ENCODE measurements around the gene FBXL20.

Gene FBXL20

DNA sequence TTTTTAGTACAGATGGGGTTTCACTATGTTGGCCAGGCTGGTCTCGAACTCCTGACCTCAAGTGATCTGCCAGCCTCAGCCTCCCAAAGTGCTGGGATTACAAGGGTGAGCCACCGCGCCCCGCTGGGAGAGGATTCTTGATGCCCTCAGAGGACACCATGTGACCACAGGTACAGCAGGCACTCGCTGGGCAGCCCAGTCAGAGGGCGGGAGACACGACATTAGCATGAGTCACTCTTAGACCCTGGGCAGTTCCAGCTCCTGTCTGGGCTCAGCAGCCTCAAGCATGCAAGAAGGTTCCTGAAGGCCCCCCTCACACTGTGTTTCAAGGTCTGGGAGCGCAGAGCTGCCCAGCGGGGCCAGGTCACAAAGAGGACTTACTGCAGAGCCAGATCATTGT is 187.6 kb downstream of the FBXL20 start:
- TF ChIP-seq FOXP2 (optimal IDR thresholded peaks at IDR 0.05; ENCODE audit: borderline replicate concordance, extremely low read depth, extremely low read length, insufficient read depth) (no peak), SIN3A (IDR thresholded peaks at IDR 0.05; ENCODE audit: borderline replicate concordance, insufficient read depth, low read length) (no peak), POLR2AphosphoS5 (IDR thresholded peaks at IDR 0.05; ENCODE audit: low read depth, low read length) (no peak), TAF1 (IDR thresholded peaks at IDR 0.05; ENCODE audit: borderline replicate concordance, insufficient read depth, low read length) (no peak)
- TF ChIP-seq, protein P1, sequence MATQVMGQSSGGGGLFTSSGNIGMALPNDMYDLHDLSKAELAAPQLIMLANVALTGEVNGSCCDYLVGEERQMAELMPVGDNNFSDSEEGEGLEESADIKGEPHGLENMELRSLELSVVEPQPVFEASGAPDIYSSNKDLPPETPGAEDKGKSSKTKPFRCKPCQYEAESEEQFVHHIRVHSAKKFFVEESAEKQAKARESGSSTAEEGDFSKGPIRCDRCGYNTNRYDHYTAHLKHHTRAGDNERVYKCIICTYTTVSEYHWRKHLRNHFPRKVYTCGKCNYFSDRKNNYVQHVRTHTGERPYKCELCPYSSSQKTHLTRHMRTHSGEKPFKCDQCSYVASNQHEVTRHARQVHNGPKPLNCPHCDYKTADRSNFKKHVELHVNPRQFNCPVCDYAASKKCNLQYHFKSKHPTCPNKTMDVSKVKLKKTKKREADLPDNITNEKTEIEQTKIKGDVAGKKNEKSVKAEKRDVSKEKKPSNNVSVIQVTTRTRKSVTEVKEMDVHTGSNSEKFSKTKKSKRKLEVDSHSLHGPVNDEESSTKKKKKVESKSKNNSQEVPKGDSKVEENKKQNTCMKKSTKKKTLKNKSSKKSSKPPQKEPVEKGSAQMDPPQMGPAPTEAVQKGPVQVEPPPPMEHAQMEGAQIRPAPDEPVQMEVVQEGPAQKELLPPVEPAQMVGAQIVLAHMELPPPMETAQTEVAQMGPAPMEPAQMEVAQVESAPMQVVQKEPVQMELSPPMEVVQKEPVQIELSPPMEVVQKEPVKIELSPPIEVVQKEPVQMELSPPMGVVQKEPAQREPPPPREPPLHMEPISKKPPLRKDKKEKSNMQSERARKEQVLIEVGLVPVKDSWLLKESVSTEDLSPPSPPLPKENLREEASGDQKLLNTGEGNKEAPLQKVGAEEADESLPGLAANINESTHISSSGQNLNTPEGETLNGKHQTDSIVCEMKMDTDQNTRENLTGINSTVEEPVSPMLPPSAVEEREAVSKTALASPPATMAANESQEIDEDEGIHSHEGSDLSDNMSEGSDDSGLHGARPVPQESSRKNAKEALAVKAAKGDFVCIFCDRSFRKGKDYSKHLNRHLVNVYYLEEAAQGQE (IDR thresholded peaks at IDR 0.05; ENCODE audit: insufficient read depth in 1 of 2, low read depth in 2 of 2, low read length in 2 of 2): no peak

DNA sequence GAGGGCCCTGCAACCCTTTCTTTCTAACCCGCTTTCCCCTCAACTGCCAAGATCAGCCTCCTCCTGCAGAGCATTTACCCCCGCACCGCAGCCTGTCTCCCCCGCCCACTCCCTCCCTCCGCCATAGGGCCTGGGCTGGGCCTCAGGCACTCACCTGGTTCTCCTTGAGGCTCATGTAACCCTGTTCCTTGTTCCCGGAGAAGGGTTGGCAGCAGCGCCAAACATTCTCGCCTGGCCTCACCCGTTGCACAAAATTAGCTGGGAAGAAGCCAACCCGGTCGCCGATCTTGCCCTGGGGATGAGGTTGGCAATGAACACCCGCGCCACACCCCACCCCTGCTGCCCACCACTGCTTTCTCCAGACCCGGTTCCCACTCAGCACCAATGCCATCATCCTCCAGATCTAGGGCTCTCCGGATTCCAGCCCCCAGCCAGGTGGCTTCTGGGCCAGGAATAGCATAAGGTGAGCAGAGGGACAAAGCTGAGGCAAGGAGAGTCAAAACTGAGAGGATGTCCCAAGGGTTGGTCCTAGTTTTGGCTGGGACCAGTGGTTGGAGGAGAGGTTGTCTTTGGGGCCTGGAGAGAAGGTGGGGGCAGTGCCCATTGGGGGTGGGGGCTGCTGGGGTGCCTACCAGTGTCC is 188.5 kb downstream of the FBXL20 start:
- TF ChIP-seq SIN3A (IDR thresholded peaks at IDR 0.05; ENCODE audit: borderline replicate concordance, insufficient read depth, low read length) (no peak), TAF1 (IDR thresholded peaks at IDR 0.05; ENCODE audit: borderline replicate concordance, insufficient read depth, low read length) (no peak), POLR2AphosphoS5 (IDR thresholded peaks at IDR 0.05; ENCODE audit: low read depth, low read length) (no peak), FOXP2 (optimal IDR thresholded peaks at IDR 0.05; ENCODE audit: borderline replicate concordance, extremely low read depth, extremely low read length, insufficient read depth) (no peak)
- TF ChIP-seq, protein P1 (IDR thresholded peaks at IDR 0.05; ENCODE audit: insufficient read depth in 1 of 2, low read depth in 2 of 2, low read length in 2 of 2): no peak

DNA sequence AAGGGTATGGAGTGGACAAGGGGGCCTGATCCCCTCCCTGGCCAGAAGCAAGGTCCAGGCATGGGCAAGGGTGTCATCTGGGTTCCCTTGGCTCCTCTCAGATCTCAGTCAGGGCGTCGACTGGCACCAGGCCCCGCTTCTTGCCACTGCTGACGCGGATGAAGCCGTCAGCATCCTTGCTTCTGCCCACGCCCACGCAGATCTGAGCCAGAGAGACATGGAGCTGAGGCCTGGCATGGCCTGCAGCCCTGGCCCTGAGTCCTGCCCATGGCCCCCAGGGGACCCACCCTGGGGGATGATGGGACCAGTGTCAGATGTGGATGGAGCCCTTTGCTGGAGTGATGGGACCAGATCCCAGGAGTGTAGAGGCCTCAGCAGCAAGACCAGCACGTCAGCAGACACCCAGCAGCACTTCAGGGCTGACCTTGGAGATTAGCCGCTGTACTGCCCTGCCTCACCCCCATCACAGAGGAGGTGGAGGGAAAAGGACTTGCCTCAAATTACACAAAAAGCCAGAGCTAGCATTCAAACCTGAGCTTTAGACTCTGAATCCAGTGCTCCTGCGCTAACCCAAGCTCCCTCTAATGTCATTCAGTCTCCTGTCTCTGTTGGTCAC is 189.1 kb downstream of the FBXL20 start:
- TF ChIP-seq, protein P1 (IDR thresholded peaks at IDR 0.05; ENCODE audit: insufficient read depth in 1 of 2, low read depth in 2 of 2, low read length in 2 of 2): no peak

DNA sequence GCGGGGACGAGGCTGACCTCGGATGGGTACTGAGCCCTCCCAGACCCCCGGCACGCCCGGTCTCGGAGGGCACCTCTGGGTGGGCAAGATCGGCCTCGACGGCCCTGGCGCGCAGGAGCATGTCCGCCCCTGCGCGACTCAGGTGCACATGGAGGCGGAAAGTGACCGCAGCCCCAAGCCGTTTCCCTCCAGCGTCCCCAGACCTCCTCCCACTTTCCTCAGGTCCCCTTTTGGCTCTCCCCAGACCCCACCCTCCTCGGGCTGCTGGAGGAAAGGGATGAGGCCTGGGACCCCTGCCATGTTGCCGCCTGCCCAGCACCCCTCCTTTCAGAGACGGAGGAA is 191.4 kb downstream of the FBXL20 start:
- TF ChIP-seq, protein P1 (IDR thresholded peaks at IDR 0.05; ENCODE audit: insufficient read depth in 1 of 2, low read depth in 2 of 2, low read length in 2 of 2): no peak
- TF ChIP-seq FOXP2 (optimal IDR thresholded peaks at IDR 0.05; ENCODE audit: borderline replicate concordance, extremely low read depth, extremely low read length, insufficient read depth): no peak

Measured in PFSK-1 (cell line).